Spleen (tissue), 11 donors: ENCODE measurements around the gene LCNL1. TPM values are rescaled to one million over a fixed set of nuclear protein-coding genes. Genes with fewer than 3 reads are reported as not detected.

Source experiments
- DNase-seq: peaks from one replicate; pipeline ENCODE4 v3.0.0-alpha.2; 2020
- H3K27ac ChIP-seq, 8 donors: fragments of 200-600 bp; sonication (generic) in 7 of 8; 1 replicate in 4 of 8; 2 replicates in 4 of 8; pipeline versions ENCODE4 v1.5.0 to v1.8.0; 2016 to 2021; ENCODE audit warnings: inconsistent platforms in 4 of 8, mild to moderate bottlenecking in 4 of 8, moderate library complexity in 1 of 8
- H3K27me3 ChIP-seq, 7 donors: fragments of 200-600 bp; sonication (generic) in 6 of 7; replicated peaks in 1 of 7; 1 replicate in 4 of 7; 2 replicates in 3 of 7; pipeline versions ENCODE4 v1.5.0 to v1.8.0; 2016 to 2021; ENCODE audit warnings: inconsistent platforms in 3 of 7, mild to moderate bottlenecking in 1 of 7
- H3K36me3 ChIP-seq, 6 donors: fragments of 200-600 bp; sonication (generic) in 5 of 6; 1 replicate in 4 of 6; 2 replicates in 2 of 6; pipeline versions ENCODE4 v1.5.0 to v1.8.0; 2016 to 2021; ENCODE audit warnings: inconsistent platforms in 2 of 6
- H3K4me1 ChIP-seq, 6 donors: fragments of 200-600 bp; sonication (generic) in 5 of 6; 1 replicate in 3 of 6; 2 replicates in 3 of 6; pipeline versions ENCODE4 v1.5.0 to v1.8.0; 2016 to 2021; ENCODE audit warnings: inconsistent platforms in 3 of 6
- H3K4me3 ChIP-seq, 8 donors: fragments of 200-600 bp; sonication (generic) in 7 of 8; 1 replicate in 4 of 8; 2 replicates in 4 of 8; pipeline versions ENCODE4 v1.5.0 to v1.8.0; 2016 to 2021; ENCODE audit warnings: inconsistent platforms in 4 of 8, mild to moderate bottlenecking in 4 of 8, moderate library complexity in 2 of 8
- H3K9me3 ChIP-seq, 8 donors: fragments of 200-600 bp; sonication (generic) in 7 of 8; 1 replicate in 4 of 8; 2 replicates in 4 of 8; pipeline versions ENCODE4 v1.5.0 to v1.8.0; 2016 to 2021; ENCODE audit warnings: inconsistent platforms in 4 of 8
- POLR2A ChIP-seq, 3 donors: fragments of 450-650 bp; IDR thresholded peaks; one replicate each; pipeline ENCODE4 v1.5.1; 2017; ENCODE audit warnings: antibody characterized with exemption in 3 of 3, mild to moderate bottlenecking in 1 of 3
- POLR2AphosphoS5 ChIP-seq, 3 donors: sonication (generic); formaldehyde crosslinking; IDR thresholded peaks; one replicate each; pipeline ENCODE4 v1.5.1; 2017; ENCODE audit warnings: antibody characterized with exemption in 3 of 3
- WGBS, 5 donors: extraction: QIAGEN DNeasy Blood & Tissue Kit in 3 of 5; methylation state at CpG; one replicate each; pipeline versions ENCODE4 v1.1.5 to v1.1.7; 2013 to 2018; 5-methylcytosine and 5-hydroxymethylcytosine counted together
- intact Hi-C: fragments of 100-400 bp; cut with DNase I; formaldehyde crosslinking; loops from one replicate; pipeline ENCODE4 v1.15.0; 2023; ENCODE audit warnings: low total_unique reads
- polyA plus RNA-seq, 3 donors: library from polyadenylated mRNA; stranded (reverse); fragments of 200-250 nt; gene quantifications; one replicate each; pipeline ENCODE4 v1.2.1, GENCODE V29; 2013
- total RNA-seq, 7 donors: library from RNA; depleted of rRNA in 3 of 7; stranded (reverse); fragments of >200 nt in 3 of 7; fragmentation: NEBNext Ultra II Directional in 4 of 7; extraction: Animal tissue kit (Norgen Biotek cat#: 25700) in 4 of 7; gene quantifications; one replicate each; pipeline versions ENCODE4 v1.1.0 to v1.2.1, GENCODE V29; 2016 to 2021
- TF ChIP-seq, protein P1 (sequence below), 11 experiments: fragments of 200-600 bp in 7 of 11; fragments of 450-650 bp in 4 of 11; sonication (generic) in 4 of 11; IDR thresholded peaks in 8 of 11; conservative IDR thresholded peaks in 3 of 11; 1 replicate in 7 of 11; 2 replicates in 4 of 11; pipeline versions ENCODE4 v1.4.0 to v1.8.0; 2016 to 2021; ENCODE audit warnings: antibody characterized with exemption in 11 of 11, inconsistent platforms in 4 of 11, mild to moderate bottlenecking in 1 of 11
- donor health status: healthy with polysubstance abuse.
- donor health status: DM: no; HTN: no; CAD: no; lungs with moderate emphysema.
- donor health status: DM: no; HTN: no; CAD: no.
- donor health status: Bipolar disorder and iron deficiency.
- donor health status: healthy.
- donor health status: DM: no; HTN: no; CAD: no.
- donor health status: DM: yes; HTN: yes; CAD: no.

LCNL1 gene
- total and polyA plus RNA-seq, 10 donors, result 1.3 to 8.3 (median 3.2) TPM

GRCh38 chr9:136957901-136958300 lies 24.9 kb upstream of the LCNL1 start:
- intact Hi-C loops, result no loop called here
- TF ChIP-seq POLR2A (IDR thresholded peaks at IDR 0.05) (no peak), POLR2AphosphoS5 (IDR thresholded peaks at IDR 0.05) (no peak)
- TF ChIP-seq, protein P1, sequence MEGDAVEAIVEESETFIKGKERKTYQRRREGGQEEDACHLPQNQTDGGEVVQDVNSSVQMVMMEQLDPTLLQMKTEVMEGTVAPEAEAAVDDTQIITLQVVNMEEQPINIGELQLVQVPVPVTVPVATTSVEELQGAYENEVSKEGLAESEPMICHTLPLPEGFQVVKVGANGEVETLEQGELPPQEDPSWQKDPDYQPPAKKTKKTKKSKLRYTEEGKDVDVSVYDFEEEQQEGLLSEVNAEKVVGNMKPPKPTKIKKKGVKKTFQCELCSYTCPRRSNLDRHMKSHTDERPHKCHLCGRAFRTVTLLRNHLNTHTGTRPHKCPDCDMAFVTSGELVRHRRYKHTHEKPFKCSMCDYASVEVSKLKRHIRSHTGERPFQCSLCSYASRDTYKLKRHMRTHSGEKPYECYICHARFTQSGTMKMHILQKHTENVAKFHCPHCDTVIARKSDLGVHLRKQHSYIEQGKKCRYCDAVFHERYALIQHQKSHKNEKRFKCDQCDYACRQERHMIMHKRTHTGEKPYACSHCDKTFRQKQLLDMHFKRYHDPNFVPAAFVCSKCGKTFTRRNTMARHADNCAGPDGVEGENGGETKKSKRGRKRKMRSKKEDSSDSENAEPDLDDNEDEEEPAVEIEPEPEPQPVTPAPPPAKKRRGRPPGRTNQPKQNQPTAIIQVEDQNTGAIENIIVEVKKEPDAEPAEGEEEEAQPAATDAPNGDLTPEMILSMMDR (IDR thresholded peaks at IDR 0.05 in 8 of 11, conservative IDR thresholded peaks at IDR 0.05 in 3 of 11), result no peak

GRCh38 chr9:136958473-136958872 lies 24.3 kb upstream of the LCNL1 start:
- DNase-seq, result no peak
- Histone ChIP-seq H3K9me3 (no peaks in the 10 kb centered on the region), H3K27me3 (no peaks in the 10 kb centered on the region), H3K27ac (peak overlapping the region in 4 of 8 donors; percentile 67 to 80 (median 75)), H3K36me3 (no peaks in the 10 kb centered on the region), H3K4me1 (peaks cover 0 to 50% (median 21%) of the 10 kb centered on the region in 6 donors), H3K4me3 (no peak overlapping the region)
- 88 to 97% (median 95%) methylated on average over 7 of the region's 7 CpGs for WGBS, 5 donors
- intact Hi-C loops, result no loop called here
- no peak for TF ChIP-seq POLR2AphosphoS5 (IDR thresholded peaks at IDR 0.05)
- TF ChIP-seq POLR2A (IDR thresholded peaks at IDR 0.05), result no peak
- TF ChIP-seq, protein P1 (IDR thresholded peaks at IDR 0.05 in 8 of 11, conservative IDR thresholded peaks at IDR 0.05 in 3 of 11), result no peak

More at GRCh38 chr9:136957901-136958300, 24.9 kb upstream of the LCNL1 start:
- Histone ChIP-seq H3K27me3 (no peaks in the 10 kb centered on the region), H3K36me3 (no peaks in the 10 kb centered on the region), H3K9me3 (no peaks in the 10 kb centered on the region), H3K4me1 (peaks cover 0 to 47% (median 21%) of the 10 kb centered on the region in 6 donors), H3K4me3 (no peak overlapping the region), H3K27ac (no peak overlapping the region)
- no peak for DNase-seq
- WGBS, 5 donors, result 91 to 95% (median 91%) methylated on average over 6 of the region's 6 CpGs

- no peaks in the 10 kb centered on the region for H3K27me3 ChIP-seq
- peaks cover 0 to 49% (median 23%) of the 10 kb centered on the region in 6 donors for H3K4me1 ChIP-seq
- 85 to 95% (median 92%) methylated on average over 13 to 28 of the region's 28 CpGs for WGBS, 5 donors
- H3K4me3 ChIP-seq, result no peak overlapping the region
- intact Hi-C loops, result no loop called here
- no peak for TF ChIP-seq POLR2A (IDR thresholded peaks at IDR 0.05)
- TF ChIP-seq POLR2AphosphoS5 (IDR thresholded peaks at IDR 0.05), result peak in 1 of 3 donors; percentile 20
- TF ChIP-seq, protein P1 (IDR thresholded peaks at IDR 0.05 in 8 of 11, conservative IDR thresholded peaks at IDR 0.05 in 3 of 11), result no peak
- no peaks in the 10 kb centered on the region for H3K9me3 ChIP-seq
- no peak for DNase-seq
- peak overlapping the region in 7 of 8 donors; percentile 4 to 80 (median 67) for H3K27ac ChIP-seq
- no peaks in the 10 kb centered on the region for H3K36me3 ChIP-seq
Measured at GRCh38 chr9:136958898-136959850, 23.6 kb upstream of the LCNL1 start.
